ENCODE measurements around the gene L3MBTL4.

The L3MBTL4 gene

DNA sequence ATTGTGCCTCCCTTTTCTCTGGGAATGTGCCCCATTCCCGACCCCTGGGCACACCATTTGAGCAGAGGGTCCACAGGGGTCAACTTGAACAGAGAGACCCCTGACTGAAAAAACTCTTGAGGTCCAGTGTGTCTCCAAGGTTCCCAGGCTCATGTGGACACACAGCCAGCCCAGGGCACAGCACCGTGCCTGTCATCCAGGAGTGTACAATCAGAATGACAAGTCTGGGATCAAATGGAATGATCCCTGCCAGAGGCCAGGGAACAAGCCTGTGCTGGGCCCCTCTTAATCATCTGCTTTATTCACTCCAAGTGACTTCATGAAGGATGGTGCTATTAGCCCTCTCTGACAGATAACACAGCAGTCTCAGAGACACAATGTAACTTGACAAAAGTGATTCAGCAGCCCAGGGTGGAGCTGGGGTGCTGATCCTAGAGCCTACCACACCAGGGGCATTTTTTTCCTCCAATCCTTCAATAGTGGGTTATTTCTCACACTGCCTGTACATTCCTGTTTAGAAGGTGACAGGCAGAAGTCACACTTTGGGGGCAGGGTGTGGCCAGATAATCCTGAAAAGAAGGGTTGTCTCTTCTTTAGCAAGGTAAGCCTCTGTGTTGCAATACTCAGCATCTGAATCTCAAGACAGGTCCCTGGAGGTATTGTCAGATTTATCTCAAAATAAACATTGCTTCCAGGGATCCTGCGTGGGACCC, 435.4 kb downstream of the L3MBTL4 start:
- Histone ChIP-seq H3K9me3 (ENCODE audit: control insufficient read depth, low read length) (no peaks in the 10 kb centered on the region), H3K27me3 (ENCODE audit: control insufficient read depth, insufficient read depth, low read length) (no peaks in the 10 kb centered on the region), H3K36me3 (ENCODE audit: control insufficient read depth, insufficient read depth, low read length) (no peaks in the 10 kb centered on the region), H3K4me1 (ENCODE audit: control insufficient read depth, insufficient read depth, low read length) (no peaks in the 10 kb centered on the region), H3K4me3 (ENCODE audit: low read length) (no peak overlapping the region), H3K9ac (ENCODE audit: low read length) (no peak overlapping the region)

GRCh38 chr18:5977022-5977421, 437.7 kb downstream of the L3MBTL4 start:
- Histone ChIP-seq H3K36me3 (ENCODE audit: control insufficient read depth, insufficient read depth, low read length) (no peaks in the 10 kb centered on the region), H3K9ac (ENCODE audit: low read length) (no peak overlapping the region)

DNA sequence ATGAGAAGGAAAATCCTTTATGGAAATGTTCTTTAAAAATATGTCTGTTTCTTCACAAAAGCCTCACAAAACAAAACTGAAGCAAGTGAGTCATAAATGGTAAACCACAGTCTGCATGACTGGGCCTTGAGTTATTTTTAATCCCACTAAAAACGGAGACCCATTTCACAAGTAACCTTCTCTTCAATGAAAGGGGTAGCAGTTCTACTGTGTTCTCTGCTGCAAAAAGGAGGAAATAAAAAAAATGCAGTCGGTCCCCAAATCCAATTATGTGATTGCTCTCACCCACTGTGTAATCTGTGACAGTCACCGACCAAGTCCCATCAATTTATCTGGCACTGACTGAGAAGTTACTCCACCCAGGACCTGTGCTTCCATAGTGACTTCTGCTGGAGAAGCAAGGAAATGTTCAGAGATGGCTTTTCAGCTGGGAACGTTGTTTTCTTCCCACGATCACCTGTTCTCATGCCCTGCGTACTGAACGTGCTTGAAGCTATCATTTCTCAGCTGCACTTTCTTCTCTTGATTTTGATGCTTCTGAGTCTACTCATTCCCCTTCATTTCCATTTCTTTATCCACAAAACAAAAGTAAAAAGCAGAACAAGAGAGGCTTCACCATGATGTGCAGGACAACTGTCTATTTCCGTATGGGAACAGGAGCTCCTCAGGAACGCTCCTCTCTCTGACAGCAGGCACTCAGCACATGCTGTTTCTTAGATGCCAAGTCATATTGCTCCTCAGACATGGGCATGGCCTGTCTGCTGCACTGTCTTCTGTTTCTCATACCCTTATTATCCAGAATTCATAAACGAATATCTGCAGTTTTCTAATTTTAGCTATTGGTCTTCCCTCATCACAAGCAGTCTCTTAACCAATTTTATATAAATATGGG, 439.4 kb downstream of the L3MBTL4 start:
- Histone ChIP-seq H3K36me3 (ENCODE audit: control insufficient read depth, insufficient read depth, low read length) (no peaks in the 10 kb centered on the region), H3K4me3 (ENCODE audit: low read length) (no peak overlapping the region), H3K27me3 (ENCODE audit: control insufficient read depth, insufficient read depth, low read length) (no peaks in the 10 kb centered on the region), H3K9ac (ENCODE audit: low read length) (no peak overlapping the region), H3K9me3 (ENCODE audit: control insufficient read depth, low read length) (no peaks in the 10 kb centered on the region), H3K4me1 (ENCODE audit: control insufficient read depth, insufficient read depth, low read length) (no peaks in the 10 kb centered on the region)

More at GRCh38 chr18:5977022-5977421, 437.7 kb downstream of the L3MBTL4 start:
- no peaks in the 10 kb centered on the region for H3K4me1 ChIP-seq (ENCODE audit: control insufficient read depth, insufficient read depth, low read length)
- H3K9me3 ChIP-seq (ENCODE audit: control insufficient read depth, low read length), result no peaks in the 10 kb centered on the region
- H3K27me3 ChIP-seq (ENCODE audit: control insufficient read depth, insufficient read depth, low read length), result no peaks in the 10 kb centered on the region
- no peak overlapping the region for H3K4me3 ChIP-seq (ENCODE audit: low read length)

DNA sequence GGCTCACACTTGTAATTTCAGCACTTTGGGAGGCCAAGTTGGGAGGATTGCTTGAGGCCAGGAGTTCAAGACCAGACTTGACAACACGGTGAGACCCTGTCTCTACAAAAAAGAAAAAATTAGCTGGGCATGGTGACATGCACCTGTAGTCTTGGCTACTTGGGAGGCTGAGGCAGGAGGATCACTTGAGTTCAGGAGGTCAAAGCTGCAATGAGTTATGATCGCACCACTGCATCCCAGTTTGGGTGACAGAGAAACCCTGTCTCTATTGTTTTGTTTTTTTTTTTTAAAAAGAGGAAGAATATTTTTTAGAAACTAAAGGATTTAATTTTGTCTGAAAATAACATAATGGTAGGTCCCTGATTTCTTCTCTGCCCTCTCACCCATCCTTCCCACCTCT, 440.0 kb downstream of the L3MBTL4 start:
- Histone ChIP-seq H3K27me3 (ENCODE audit: control insufficient read depth, insufficient read depth, low read length) (no peaks in the 10 kb centered on the region), H3K36me3 (ENCODE audit: control insufficient read depth, insufficient read depth, low read length) (no peaks in the 10 kb centered on the region), H3K4me3 (ENCODE audit: low read length) (no peak overlapping the region), H3K9me3 (ENCODE audit: control insufficient read depth, low read length) (no peaks in the 10 kb centered on the region), H3K4me1 (ENCODE audit: control insufficient read depth, insufficient read depth, low read length) (no peaks in the 10 kb centered on the region), H3K9ac (ENCODE audit: low read length) (no peak overlapping the region)

DNA sequence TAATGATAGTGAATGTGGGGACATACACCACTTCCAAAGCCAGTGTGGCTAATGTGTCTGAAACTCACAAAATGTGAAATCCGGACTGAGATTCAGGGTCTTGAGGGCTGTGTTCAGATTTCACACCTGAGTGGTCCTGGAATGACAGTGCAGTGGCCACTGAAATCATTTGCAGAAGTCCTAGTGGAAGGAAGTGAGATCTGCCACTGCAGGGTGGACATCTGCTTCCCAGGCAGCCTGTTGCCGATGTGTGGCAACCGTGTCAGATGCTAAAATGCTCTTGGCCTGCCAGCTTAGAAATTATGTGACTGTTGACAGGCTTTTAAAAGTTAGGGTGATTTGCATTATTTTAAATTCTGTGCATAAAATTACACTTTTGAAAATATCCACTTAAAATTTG, 441.6 kb downstream of the L3MBTL4 start:
- H3K4me3 ChIP-seq (ENCODE audit: low read length), result no peak overlapping the region
- no peaks in the 10 kb centered on the region for H3K4me1 ChIP-seq (ENCODE audit: control insufficient read depth, insufficient read depth, low read length)
- no peak overlapping the region for H3K9ac ChIP-seq (ENCODE audit: low read length)
- no peaks in the 10 kb centered on the region for H3K36me3 ChIP-seq (ENCODE audit: control insufficient read depth, insufficient read depth, low read length)
- H3K9me3 ChIP-seq (ENCODE audit: control insufficient read depth, low read length), result no peaks in the 10 kb centered on the region
- no peaks in the 10 kb centered on the region for H3K27me3 ChIP-seq (ENCODE audit: control insufficient read depth, insufficient read depth, low read length)

- Histone ChIP-seq H3K36me3 (ENCODE audit: control insufficient read depth, insufficient read depth, low read length) (no peaks in the 10 kb centered on the region), H3K27me3 (ENCODE audit: control insufficient read depth, insufficient read depth, low read length) (no peaks in the 10 kb centered on the region), H3K9me3 (ENCODE audit: control insufficient read depth, low read length) (no peaks in the 10 kb centered on the region), H3K4me3 (ENCODE audit: low read length) (no peak overlapping the region), H3K4me1 (ENCODE audit: control insufficient read depth, insufficient read depth, low read length) (no peaks in the 10 kb centered on the region), H3K9ac (ENCODE audit: low read length) (no peak overlapping the region)
Observed at GRCh38 chr18:5972298-5972697, 442.4 kb downstream of the L3MBTL4 start.

GRCh38 chr18:5969989-5970403, 444.7 kb downstream of the L3MBTL4 start:
- H3K4me1 ChIP-seq (ENCODE audit: control insufficient read depth, insufficient read depth, low read length), result no peaks in the 10 kb centered on the region
- no peak overlapping the region for H3K4me3 ChIP-seq (ENCODE audit: low read length)
- no peaks in the 10 kb centered on the region for H3K36me3 ChIP-seq (ENCODE audit: control insufficient read depth, insufficient read depth, low read length)
- no peaks in the 10 kb centered on the region for H3K9me3 ChIP-seq (ENCODE audit: control insufficient read depth, low read length)
- no peaks in the 10 kb centered on the region for H3K27me3 ChIP-seq (ENCODE audit: control insufficient read depth, insufficient read depth, low read length)
- H3K9ac ChIP-seq (ENCODE audit: low read length), result no peak overlapping the region

DNA sequence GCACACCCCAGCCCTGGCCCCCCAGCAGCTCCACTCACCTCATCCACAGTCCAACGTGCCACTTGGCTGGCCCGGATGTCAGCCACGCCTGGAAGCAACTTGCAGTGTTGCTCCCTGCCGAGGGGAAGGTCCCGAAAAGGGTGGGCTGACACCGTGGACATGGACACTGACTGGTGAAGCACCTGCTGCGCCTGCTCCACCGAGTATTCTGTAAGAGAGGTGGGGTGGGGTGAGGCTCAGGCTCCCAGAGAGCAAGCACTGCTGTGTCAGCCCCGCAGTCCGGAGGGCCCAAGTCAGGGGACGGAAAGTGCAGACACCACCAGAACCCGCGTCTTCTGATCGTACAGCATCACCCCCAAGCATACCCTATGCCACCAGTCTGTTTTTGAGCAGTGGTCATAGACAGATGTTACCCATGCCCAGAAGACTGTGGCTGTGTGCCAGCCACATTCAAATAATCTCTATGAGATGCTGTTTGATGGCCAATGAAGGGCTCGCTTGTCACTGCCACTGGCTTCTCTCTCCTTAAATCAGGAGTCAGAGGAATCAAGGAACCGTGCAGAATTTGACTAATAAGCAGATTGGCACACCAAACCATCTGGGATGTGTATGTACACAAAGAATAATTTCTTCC, 445.2 kb downstream of the L3MBTL4 start:
- no peaks in the 10 kb centered on the region for H3K4me1 ChIP-seq (ENCODE audit: control insufficient read depth, insufficient read depth, low read length)
- H3K9me3 ChIP-seq (ENCODE audit: control insufficient read depth, low read length), result no peaks in the 10 kb centered on the region
- H3K9ac ChIP-seq (ENCODE audit: low read length), result no peak overlapping the region
- no peaks in the 10 kb centered on the region for H3K36me3 ChIP-seq (ENCODE audit: control insufficient read depth, insufficient read depth, low read length)
- no peaks in the 10 kb centered on the region for H3K27me3 ChIP-seq (ENCODE audit: control insufficient read depth, insufficient read depth, low read length)
- no peak overlapping the region for H3K4me3 ChIP-seq (ENCODE audit: low read length)

- no peak overlapping the region for H3K4me3 ChIP-seq (ENCODE audit: low read length)
Observed at GRCh38 chr18:5967666-5968065, 447.0 kb downstream of the L3MBTL4 start.

GRCh38 chr18:5967007-5967406, 447.7 kb downstream of the L3MBTL4 start:
- no peaks in the 10 kb centered on the region for H3K9me3 ChIP-seq (ENCODE audit: control insufficient read depth, low read length)
- no peak overlapping the region for H3K4me3 ChIP-seq (ENCODE audit: low read length)
- H3K36me3 ChIP-seq (ENCODE audit: control insufficient read depth, insufficient read depth, low read length), result no peaks in the 10 kb centered on the region
- no peak overlapping the region for H3K9ac ChIP-seq (ENCODE audit: low read length)
- H3K4me1 ChIP-seq (ENCODE audit: control insufficient read depth, insufficient read depth, low read length), result no peaks in the 10 kb centered on the region
- H3K27me3 ChIP-seq (ENCODE audit: control insufficient read depth, insufficient read depth, low read length), result no peaks in the 10 kb centered on the region

More at GRCh38 chr18:5967666-5968065, 447.0 kb downstream of the L3MBTL4 start:
- no peak overlapping the region for H3K9ac ChIP-seq (ENCODE audit: low read length)
- no peaks in the 10 kb centered on the region for H3K27me3 ChIP-seq (ENCODE audit: control insufficient read depth, insufficient read depth, low read length)
- no peaks in the 10 kb centered on the region for H3K9me3 ChIP-seq (ENCODE audit: control insufficient read depth, low read length)
- H3K36me3 ChIP-seq (ENCODE audit: control insufficient read depth, insufficient read depth, low read length), result no peaks in the 10 kb centered on the region
- no peaks in the 10 kb centered on the region for H3K4me1 ChIP-seq (ENCODE audit: control insufficient read depth, insufficient read depth, low read length)

DNA sequence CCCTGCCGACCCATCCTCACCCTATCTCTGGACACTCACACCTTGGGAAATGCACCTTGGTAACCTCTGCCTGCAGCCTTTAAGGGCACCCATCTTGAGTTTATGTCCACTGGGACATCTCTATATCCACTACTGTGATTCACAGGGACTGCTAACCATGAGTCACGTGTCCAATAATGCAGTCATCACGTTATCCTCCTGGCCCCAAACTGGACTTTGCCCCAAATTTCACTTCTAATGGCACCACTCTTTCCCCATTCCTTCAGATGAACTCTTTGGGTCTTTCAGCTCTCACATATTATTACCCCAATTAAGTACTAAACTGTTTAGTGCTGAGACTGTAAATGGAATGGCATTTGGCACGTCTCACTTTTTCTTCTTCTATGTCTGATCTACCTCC, 448.2 kb downstream of the L3MBTL4 start:
- no peaks in the 10 kb centered on the region for H3K27me3 ChIP-seq (ENCODE audit: control insufficient read depth, insufficient read depth, low read length)
- no peaks in the 10 kb centered on the region for H3K4me1 ChIP-seq (ENCODE audit: control insufficient read depth, insufficient read depth, low read length)
- H3K9ac ChIP-seq (ENCODE audit: low read length), result no peak overlapping the region
- H3K9me3 ChIP-seq (ENCODE audit: control insufficient read depth, low read length), result no peaks in the 10 kb centered on the region
- no peak overlapping the region for H3K4me3 ChIP-seq (ENCODE audit: low read length)
- H3K36me3 ChIP-seq (ENCODE audit: control insufficient read depth, insufficient read depth, low read length), result no peaks in the 10 kb centered on the region

DNA sequence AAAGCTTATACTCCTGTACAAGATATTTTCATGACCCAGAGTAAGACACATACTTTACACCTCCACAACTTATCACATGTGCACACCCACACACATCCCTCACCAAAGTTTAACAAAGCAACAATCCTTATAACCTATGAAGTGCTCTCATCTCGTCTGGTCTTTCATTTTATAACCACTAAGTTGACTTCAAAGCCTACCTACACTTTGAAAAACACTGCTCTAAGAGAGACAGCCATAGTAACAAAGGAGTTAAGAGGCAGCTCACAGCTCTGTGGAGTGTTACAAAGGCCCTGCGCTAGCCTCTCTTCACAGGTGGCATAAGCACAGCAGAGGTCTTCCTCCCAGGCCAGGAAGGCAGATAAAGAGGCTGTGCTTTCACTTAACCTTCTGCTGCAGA, 449.7 kb downstream of the L3MBTL4 start:
- H3K9ac ChIP-seq (ENCODE audit: low read length), result no peak overlapping the region
- no peak overlapping the region for H3K4me3 ChIP-seq (ENCODE audit: low read length)
- H3K4me1 ChIP-seq (ENCODE audit: control insufficient read depth, insufficient read depth, low read length), result no peaks in the 10 kb centered on the region
- H3K27me3 ChIP-seq (ENCODE audit: control insufficient read depth, insufficient read depth, low read length), result no peaks in the 10 kb centered on the region
- no peaks in the 10 kb centered on the region for H3K36me3 ChIP-seq (ENCODE audit: control insufficient read depth, insufficient read depth, low read length)
- no peaks in the 10 kb centered on the region for H3K9me3 ChIP-seq (ENCODE audit: control insufficient read depth, low read length)
